ENCODE data around the gene PEX5.
"Not testable (repeated sequence)": the region's sequence is repeated elsewhere in the genome, so short reads cannot be mapped to it uniquely, and the experiment has no call there.

The PEX5 gene

DNA sequence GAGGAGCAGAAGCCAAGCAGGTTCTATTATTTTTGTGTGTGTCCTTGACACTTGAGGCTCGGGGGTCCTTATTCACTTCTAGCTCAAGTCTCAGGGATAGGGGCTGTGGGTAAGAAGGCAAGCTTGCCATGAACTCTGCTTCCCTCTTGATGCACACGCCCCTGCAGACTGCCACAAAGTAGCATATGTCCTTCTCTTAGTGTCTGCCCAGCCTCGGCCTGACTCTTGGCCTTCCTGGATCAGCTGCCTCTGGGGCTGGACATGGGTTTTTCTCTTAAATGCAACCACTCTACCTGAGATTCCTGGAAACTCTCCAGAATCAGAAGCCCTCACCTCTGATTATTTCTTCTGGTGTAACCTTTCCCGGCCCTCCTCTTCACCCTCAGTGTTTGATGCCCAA is 28.2 kb upstream of the PEX5 start:
- DNase-seq = no peak

DNA sequence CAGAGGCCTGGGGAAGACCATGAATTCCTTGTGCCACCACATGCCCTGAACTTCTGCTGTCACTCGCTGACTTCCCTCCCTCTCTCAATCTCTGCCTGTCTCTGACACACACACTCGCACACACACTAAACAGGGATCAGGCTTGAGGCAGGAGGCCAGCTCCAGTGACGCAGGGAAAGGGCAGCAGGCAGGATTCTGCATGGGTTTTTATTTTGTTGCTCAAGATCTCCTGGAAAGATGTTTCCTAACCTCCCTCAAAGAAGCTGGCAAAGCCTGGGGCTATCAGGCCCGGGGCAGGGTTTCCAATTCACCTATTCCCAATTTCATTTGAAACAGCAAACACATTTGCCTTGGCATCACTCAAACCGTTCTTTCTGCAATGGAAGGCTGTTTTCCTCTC is 27.7 kb upstream of the PEX5 start:
- DNase-seq = no peak

DNA sequence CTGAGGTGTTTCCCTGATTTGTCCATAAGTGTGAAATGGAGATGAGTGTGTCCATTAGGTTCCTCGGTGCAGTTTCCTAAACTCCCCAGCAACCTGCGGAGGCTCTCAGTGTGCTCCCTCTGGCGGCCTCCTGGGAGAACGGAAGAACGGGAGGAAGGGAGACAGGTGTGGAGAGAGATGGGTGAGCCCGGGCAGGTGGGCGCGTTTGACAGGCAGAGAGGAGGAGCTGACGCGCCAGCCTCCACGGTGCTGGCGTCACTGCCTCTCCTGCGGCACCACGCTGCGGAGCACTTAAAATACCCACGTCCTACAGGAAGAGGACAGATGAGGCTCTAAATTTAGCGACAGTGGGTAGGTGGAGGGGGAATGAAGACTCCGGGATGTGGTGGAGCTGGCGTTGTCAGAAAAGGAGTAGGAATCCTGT is 26.8 kb upstream of the PEX5 start:
- DNase-seq = no peak

DNA sequence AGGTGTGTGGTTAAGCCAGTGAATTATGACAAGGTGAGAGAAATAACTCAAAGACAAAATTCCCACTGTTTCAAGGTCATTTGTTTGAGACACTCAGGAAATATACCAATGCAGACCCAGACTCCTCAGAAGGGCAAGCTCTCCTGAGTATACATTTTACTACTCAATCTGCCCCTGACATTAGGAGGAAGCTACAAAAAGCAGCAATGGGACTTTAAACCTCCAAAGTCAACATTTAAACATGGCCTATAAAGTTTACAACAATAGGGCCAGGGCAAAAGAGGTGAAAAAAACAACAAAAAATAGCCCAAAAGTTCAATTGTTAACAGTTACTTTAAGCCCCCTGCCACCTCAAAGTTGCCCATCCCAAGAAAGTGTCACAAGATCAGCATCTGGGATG is 19.5 kb upstream of the PEX5 start:
- DNase-seq = no peak

DNA sequence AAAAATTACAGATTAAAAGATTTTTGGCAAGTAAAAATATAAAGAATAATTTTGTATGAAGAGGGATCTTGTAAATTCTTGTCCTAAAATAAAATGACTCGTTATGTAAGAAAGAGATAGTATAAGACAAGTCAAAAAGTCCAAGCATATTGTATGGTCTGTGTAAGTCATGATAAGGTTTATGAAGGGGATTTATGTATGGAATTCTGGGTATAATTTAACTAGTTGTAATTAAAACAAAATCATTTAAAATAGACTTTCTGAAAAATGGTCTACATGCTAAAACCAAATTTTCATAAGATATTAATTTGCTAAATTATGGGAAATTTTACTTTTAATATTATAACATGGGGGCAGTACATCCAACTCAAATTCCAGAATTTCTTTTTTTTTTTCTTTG is 17.6 kb upstream of the PEX5 start:
- no peak for DNase-seq

DNA sequence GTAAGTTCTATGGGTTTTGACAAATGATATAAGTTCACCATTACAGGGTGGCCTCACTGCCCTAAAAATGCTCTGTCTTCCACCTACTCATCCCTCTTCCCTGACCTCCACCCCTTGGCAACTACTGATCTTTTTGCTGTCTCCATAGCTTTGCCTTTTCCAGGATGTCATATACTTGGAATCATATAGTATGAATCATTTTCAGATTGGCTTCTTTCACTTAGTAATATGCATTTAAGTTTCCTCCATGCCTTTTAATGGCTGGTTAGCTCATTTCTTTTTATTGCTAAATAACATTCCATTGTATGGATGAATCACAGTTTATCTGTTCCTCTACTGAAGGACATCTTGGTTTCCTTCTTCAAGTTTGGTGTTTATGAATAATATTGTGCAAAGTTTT is 14.0 kb upstream of the PEX5 start:
- no peak for DNase-seq

DNA sequence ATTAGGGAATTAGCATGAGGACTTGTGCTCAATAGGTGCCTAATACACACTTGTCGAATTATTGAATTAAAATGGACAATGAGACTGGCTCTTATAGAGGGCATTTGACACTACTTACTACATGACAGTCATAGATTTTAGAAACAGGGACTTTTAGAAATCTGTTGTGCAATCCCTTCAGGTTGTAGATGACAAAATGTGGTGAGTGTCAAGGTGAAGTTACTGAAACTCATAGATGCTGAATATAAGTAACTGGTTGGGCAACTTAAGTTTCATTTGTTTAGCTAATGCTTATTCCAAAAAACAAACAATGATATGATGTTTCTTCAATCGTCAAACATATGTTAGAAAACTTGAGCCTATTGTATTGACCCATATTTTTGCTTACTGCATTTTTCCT is 12.9 kb upstream of the PEX5 start:
- DNase-seq = no peak

DNA sequence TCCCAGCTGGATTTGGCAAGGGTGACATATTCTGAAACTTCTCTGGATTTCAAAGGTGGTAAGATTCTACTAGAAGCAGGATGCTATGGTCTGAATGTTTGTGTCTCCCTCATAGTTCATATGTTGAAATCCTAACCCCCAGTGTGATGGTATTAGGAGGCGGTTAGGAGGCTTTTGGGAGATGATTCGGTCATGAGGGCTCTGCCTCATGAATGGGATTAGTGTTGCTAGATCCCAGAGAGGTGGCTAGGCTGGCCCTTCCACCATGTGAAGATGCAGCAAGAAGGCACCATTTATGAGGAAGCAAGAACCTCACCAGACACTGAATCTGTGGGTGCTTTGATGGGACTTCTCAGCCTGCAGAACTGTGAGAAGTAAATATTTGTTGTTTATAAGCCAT is 11.0 kb upstream of the PEX5 start:
- no peak for DNase-seq

DNA sequence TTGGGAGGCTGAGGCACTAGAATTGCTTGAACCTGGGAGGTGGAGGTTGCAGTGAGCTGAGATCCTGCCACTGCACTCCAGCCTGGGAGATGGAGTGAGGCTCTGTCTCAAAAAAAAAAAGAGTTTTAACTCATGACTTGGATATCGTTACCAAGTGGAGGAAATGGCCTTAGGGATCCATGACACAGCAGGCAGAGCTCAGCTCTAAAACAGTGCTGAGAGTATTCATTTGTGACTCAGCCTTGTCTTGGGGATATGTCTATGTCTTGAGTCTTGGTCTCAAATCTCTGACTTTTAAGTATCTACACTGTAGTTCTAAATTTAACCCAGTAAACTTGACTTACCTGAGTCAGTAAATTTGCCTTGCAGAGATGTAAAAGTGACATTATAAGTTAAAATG is 8.8 kb upstream of the PEX5 start:
- DNase-seq = no peak

DNA sequence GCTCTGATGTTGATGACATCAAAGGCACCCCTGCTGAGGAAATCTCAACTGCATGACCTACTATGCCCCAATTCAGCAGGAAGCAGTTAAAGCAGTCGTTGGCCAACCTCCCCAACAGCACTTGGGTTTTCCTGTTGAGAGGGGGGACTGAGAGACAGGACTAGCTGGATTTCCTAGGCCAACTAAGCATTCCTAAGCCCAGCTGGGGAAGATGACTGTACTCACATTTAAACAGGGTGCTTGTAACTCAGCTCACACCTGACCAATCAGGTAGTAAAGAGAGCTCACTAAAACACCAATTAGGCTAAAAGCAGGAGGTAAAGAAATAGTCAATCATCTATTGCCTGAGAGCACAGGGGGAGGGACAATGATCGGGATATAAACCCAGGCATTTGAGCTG is 3.4 kb upstream of the PEX5 start:
- not testable (repeated sequence) for DNase-seq

DNA sequence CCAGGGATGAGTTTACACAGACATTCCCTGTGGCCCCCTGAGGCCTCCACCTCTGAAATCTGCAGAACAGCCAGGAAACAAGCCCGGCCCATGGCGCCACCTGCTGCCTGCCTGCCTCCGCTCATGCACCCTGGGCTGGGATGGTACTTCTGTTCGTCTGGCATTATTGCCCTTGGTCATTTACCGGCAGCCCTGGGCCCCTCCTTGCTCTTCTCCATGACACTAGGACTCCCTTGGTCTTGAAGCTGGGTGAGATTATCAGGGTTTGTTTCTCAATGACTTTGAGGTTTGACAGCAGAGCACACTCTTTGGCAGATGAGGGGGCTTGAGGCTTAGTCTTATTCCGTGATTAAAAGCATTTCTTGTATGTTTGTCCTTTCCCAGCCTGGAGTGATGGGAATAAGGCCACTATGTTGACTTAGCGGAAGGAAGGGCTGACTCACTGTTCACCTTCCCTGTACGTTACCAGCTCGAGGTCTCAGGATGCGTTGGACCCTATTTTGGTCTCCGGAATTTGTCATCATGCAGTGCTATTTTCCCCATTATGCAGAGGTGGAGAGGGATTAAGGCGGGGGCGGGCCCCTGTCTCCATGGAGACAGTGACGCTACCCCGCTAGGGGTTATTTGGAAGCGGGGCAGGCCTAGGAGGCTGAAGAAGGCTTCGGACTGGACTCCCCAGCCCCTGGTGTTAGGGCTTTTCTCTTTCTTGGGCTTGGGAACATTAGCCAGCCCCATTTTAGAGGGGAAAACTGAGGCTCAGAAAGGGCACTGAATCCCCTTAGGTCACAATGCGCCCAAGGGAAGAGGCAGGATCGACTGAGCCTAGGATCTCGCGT is 706 bp upstream of the PEX5 start:
- DNase-seq = peak; percentile 51

DNA sequence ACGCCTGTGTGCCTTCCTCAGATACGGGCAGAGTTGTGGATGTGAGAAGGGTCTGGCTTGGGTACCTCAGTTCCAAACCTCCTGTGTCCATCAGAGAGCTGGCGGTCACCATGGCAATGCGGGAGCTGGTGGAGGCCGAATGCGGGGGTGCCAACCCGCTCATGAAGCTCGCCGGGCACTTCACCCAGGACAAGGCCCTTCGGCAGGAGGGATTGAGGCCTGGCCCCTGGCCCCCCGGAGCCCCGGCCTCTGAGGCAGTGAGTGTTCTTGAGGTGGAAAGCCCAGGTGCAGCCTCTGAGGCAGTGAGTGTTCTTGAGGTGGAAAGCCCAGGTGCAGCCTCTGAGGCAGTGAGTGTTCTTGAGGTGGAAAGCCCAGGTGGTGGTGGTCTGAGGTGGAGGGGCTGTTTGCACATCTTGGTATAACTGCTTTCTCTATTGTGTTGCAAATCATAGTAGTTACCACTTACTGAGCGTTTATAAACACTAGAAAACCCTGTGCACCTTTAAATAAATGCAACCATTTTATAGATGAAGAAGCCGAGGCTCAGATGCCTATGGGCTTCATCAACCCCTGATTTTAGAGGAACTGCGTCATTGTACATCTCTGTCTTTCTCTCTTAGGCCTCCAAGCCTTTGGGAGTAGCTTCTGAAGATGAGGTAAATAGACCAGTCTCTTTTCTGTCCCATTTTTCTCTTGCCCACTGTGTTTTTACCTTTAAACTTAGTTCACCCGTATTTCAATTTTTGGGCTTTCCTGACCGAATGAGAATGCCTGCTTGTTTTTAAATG is 976 bp downstream of the PEX5 start:
- DNase-seq = no peak

DNA sequence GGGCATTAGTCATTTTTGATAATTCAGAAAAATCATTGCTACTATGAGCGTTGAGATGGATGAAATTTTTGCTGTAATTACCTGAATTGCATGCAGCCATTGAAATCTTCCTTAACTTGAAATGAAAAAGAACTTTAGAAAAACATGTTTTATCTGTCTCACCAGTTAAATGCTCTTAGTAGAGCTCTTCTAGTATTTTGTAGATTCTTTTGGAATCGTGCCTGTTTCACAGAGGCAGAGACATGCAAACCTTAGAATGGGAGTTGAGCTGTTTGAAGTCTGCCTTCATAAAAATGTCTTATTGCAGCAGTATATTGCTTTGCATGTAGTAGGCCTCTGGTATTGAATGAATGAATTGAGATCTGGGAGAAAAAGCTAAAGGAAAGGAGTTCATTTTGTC is 4.2 kb downstream of the PEX5 start:
- DNase-seq = no peak

DNA sequence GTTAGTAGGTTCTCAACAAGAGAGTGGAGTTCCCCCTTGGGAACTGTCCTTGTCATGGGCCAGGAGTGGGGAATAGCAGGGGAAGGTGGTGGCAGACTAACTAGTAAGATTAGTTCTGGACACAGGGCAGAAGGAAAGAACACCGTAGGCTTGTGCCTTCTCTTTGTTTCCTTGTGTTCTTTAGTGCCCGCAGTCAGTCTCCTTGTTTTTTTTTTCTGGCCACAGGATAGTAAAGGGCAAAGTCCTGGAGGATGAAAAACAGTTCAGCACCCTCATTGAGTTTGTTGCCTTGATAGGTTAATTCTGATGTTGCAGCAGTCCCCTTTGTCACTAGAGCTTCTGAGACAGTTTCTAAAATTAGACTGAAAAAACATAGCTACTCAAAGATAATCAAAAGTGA is 8.4 kb downstream of the PEX5 start:
- no peak for DNase-seq

DNA sequence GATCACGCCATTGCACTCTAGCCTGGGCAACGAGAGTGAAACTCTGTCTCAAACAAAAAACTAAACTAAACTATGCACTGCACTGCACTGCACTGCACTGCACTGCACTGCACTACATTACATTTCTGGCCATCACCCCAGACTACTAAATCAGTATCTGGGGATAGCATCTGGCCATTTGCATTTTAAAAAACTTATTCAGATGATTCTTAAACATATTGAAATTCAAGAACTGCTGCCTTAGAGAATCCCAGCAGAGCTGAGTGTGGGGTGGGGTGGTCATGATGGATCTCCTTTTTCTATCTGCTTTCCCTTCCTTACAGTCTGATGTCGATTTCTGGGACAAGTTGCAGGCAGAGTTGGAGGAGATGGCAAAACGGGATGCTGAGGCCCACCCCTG is 13.6 kb downstream of the PEX5 start:
- no peak for DNase-seq

DNA sequence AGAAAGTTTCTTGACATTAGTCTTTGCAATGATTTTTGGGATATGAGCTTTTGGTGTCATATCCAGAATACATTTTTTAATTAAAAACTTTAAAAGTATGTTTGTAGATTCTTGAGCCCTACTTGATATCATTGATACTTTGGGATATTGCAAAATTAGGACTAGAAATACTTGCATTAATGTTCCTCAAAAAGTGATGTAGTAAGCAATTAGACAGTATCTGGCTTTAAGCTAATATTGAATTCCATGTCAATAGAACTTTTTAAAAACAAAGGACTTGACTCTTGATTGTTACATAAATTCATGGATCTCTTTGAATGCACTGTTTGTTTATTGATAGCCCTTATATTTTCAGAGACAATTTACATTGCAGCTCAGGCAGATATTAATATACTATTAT is 15.6 kb downstream of the PEX5 start:
- no peak for DNase-seq

DNA sequence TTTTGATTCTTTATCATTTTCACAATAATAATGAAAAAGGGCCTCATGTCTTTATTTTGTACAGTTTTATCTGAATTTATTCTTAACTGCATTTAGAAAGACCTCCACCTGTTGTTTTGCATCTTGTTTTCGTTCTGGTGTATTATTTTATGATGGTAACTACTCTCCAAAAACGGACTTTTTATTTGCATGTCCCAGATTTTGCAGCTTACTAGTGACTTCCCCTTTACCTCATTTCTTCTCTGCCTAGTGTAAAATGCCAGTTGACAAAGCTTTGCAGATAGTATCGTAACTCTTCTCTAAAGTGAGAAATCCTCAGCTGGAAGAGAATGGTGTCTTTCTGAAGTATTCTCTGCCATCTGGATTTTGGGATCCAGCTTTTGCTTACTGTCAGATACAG is 17.2 kb downstream of the PEX5 start:
- no peak for DNase-seq

DNA sequence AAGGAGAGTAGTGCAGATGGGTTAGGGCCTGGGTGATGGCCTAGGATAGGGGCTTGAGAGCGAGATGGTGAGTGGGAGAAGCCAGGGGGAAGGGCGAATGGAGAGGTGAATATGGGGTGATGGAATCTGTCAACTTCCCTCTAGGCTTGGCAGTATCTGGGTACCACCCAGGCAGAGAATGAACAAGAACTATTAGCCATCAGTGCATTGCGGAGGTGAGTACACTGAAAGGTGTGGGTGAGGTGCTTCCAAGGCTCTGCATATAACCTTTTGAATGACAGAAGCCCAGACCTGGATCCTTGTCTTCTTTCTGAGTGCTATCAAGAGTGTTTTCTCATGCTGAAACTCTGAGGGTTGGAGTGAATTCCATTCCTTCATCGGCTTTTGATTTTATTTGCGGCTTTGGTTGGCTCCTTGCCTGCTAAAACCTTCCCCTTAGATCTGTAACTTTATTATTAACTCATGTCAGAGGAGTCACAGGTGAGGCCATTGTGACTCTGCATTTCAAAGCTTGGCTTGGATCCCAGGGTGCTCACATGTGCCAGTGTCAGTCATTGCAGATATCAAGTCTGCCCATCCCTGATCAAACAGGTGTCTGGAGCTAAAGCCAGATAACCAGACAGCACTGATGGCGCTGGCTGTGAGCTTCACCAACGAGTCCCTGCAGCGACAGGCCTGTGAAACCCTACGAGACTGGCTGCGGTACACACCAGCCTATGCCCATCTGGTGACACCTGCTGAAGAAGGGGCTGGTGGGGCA is 18.6 kb downstream of the PEX5 start:
- no peak for DNase-seq

DNA sequence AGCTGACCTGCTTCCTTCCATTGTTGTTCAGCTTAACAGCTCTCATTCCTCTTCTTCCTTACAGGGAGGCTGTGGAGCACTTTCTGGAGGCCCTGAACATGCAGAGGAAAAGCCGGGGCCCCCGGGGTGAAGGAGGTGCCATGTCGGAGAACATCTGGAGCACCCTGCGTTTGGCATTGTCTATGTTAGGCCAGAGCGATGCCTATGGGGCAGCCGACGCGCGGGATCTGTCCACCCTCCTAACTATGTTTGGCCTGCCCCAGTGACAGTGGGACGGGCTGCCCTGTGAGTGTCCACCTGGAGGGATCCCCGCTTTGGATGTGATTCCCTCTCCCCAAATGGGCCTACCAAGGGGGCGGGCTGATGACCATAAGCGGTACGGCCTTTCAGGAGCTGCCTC is 20.5 kb downstream of the PEX5 start:
- no peak for DNase-seq

DNA sequence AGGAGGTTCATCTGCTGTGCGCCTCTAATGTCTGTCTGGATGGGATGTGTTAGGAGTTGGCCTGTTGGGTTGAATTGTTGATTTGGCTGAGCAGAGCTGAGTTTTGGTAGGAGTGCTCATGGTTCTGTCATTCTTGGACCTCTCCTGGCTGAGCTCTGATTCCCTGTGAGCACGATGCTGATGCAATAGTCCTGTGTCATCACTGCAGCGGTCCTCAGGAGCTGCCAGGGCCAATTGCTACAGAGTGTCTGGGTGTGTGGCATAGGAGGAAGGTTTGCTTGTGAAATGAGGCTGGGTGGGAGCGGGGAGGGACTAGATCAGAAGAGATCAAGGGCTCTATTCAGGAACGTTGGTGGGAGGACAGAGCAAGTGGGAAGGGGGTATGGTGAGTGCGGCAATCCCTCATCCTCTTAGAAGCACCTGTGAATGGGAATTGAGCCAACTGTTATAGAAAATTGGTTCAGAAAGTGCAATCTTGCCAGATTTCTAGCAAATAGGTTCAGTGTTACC is 21.2 kb downstream of the PEX5 start:
- DNase-seq = no peak

DNA sequence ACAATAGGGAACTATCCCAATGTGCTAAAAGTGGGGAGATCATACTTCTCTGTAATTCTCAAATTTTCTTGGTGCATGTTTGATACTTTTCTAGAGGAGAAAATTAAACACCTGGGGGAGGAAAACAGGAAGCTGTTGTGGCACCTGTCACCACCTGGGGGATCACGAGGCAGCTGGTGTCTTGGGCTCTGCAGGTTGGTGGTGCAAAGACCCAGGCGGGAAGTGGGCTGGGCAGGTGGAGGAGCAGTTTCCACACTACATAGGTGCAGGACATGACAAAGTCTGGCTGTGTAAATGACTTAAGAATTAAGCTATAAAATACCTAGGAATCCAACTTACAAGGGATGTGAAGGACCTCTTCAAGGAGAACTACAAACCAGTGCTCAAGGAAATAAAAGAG is 23.2 kb downstream of the PEX5 start:
- DNase-seq = no peak

DNA sequence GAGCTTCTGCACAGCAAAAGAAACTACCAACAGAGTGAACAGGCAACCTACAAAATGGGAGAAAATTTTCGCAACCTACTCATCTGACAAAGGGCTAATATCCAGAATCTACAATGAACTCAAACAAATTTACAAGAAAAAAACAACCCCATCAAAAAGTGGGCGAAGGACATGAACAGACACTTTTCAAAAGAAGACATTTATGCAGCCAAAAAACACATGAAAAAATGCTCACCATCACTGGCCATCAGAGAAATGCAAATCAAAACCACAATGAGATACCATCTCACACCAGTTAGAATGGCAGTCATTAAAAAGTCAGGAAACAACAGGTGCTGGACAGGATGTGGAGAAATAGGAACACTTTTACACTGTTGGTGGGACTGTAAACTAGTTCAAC is 24.3 kb downstream of the PEX5 start:
- DNase-seq = not testable (repeated sequence)

DNA sequence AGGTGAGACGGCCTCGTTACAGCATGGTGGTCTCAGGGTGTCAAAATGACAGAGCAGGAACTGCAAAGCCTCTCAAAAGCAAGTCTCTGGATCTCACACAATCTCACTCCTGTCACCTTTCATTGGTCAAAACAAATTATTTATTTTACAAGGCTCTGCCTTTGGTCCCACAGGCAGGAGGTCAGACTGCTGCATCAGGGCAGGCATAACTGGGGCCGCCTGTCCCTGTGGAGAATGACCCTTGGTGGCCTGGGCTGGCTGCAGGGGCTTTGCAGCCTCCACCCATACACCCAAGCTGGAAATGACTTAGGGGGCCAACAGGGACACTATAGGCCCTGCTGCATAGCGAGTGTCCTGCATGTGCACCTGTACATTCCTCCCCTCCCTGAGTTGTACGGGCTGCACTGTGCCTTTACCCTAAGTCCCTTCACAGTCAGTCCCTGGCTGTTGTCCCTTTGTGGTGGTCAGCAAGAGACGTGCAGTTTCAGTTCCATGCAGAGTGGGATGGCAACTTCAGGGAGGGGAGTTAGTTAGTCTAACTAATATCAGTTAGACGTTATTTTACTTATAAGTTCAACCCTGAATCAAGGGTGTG is 28.1 kb downstream of the PEX5 start:
- no peak for DNase-seq
